Central memory CD8-positive, alpha-beta T cell (primary cell): ENCODE measurements around the gene COL26A1.

ENCODE experiments used
- ATAC-seq: fragments of 150-1000 bp; cut with Tn5 transposase; replicated peaks from 2 replicates; pipeline ENCODE4 v1.10.0; 2022; ENCODE audit warnings: mild to moderate bottlenecking, moderate FRiP score, moderate number of reproducible peaks; ENCODE audit not compliant: poor library complexity, severe bottlenecking; ENCODE audit errors: extremely low read depth
- DNase-seq, 2 donors: peaks; one replicate each; pipeline ENCODE4 v3.0.0; 2021; ENCODE audit warnings: low spot score in 2 of 2
- H3K27ac Mint-ChIP-seq: one replicate; pipeline ENCODE4 v1.8.0; 2022; ENCODE audit warnings: low read depth, mild to moderate bottlenecking, moderate library complexity, mixed read lengths
- H3K27me3 Mint-ChIP-seq: one replicate; pipeline ENCODE4 v1.8.0; 2022; ENCODE audit warnings: mixed read lengths
- H3K36me3 Mint-ChIP-seq: one replicate; pipeline ENCODE4 v1.8.0; 2022; ENCODE audit warnings: mild to moderate bottlenecking, moderate library complexity, mixed read lengths; ENCODE audit not compliant: insufficient read depth
- H3K4me1 Mint-ChIP-seq: one replicate; pipeline ENCODE4 v1.8.0; 2022; ENCODE audit warnings: mixed read lengths
- H3K4me3 Mint-ChIP-seq: one replicate; pipeline ENCODE4 v1.8.0; 2022; ENCODE audit warnings: mild to moderate bottlenecking, moderate library complexity, mixed read lengths
- H3K9me3 Mint-ChIP-seq: one replicate; pipeline ENCODE4 v1.8.0; 2022; ENCODE audit warnings: mixed read lengths

COL26A1 gene

GRCh38 chr7:101581891-101582290 is 219.2 kb downstream of the COL26A1 start:
- H3K4me1 Mint-ChIP-seq = no peaks in the 10 kb centered on the region
- no peak overlapping the region for H3K27ac Mint-ChIP-seq
- H3K27me3 Mint-ChIP-seq = peaks cover 40% of the 10 kb centered on the region
- ATAC-seq (no peak), DNase-seq (no peak)
- no peaks in the 10 kb centered on the region for H3K9me3 Mint-ChIP-seq
- no peaks in the 10 kb centered on the region for H3K36me3 Mint-ChIP-seq
- H3K4me3 Mint-ChIP-seq = no peak overlapping the region

GRCh38 chr7:101582971-101583370 is 220.3 kb downstream of the COL26A1 start:
- DNase-seq = no peak
- no peaks in the 10 kb centered on the region for H3K4me1 Mint-ChIP-seq
- no peaks in the 10 kb centered on the region for H3K36me3 Mint-ChIP-seq
- ATAC-seq = no peak
- no peaks in the 10 kb centered on the region for H3K9me3 Mint-ChIP-seq
- no peak overlapping the region for H3K4me3 Mint-ChIP-seq
- H3K27ac Mint-ChIP-seq = no peak overlapping the region
- peaks cover 37% of the 10 kb centered on the region for H3K27me3 Mint-ChIP-seq

- H3K9me3 Mint-ChIP-seq = no peaks in the 10 kb centered on the region
- no peak overlapping the region for H3K4me3 Mint-ChIP-seq
- DNase-seq (no peak), ATAC-seq (no peak)
- H3K27ac Mint-ChIP-seq = no peak overlapping the region
- no peaks in the 10 kb centered on the region for H3K36me3 Mint-ChIP-seq
- H3K4me1 Mint-ChIP-seq = no peaks in the 10 kb centered on the region
- H3K27me3 Mint-ChIP-seq = peaks cover 22% of the 10 kb centered on the region
Measured at GRCh38 chr7:101586078-101586905, 223.6 kb downstream of the COL26A1 start.

GRCh38 chr7:101586906-101587677 is 224.4 kb downstream of the COL26A1 start:
- H3K27ac Mint-ChIP-seq = no peak overlapping the region

GRCh38 chr7:101588131-101588935 is 225.7 kb downstream of the COL26A1 start:
- Mint-ChIP-seq H3K4me3 (no peak overlapping the region), H3K27me3 (peaks cover 2% of the 10 kb centered on the region), H3K27ac (no peak overlapping the region), H3K36me3 (no peaks in the 10 kb centered on the region), H3K4me1 (no peaks in the 10 kb centered on the region), H3K9me3 (no peaks in the 10 kb centered on the region)
- no peak for DNase-seq
- ATAC-seq = no peak

More at GRCh38 chr7:101586906-101587677, 224.4 kb downstream of the COL26A1 start:
- no peaks in the 10 kb centered on the region for H3K9me3 Mint-ChIP-seq
- H3K36me3 Mint-ChIP-seq = no peaks in the 10 kb centered on the region
- peaks cover 14% of the 10 kb centered on the region for H3K27me3 Mint-ChIP-seq
- DNase-seq (no peak), ATAC-seq (no peak)
- no peaks in the 10 kb centered on the region for H3K4me1 Mint-ChIP-seq
- H3K4me3 Mint-ChIP-seq = no peak overlapping the region

- Mint-ChIP-seq H3K4me3 (no peak overlapping the region), H3K9me3 (no peaks in the 10 kb centered on the region), H3K36me3 (no peaks in the 10 kb centered on the region), H3K4me1 (no peaks in the 10 kb centered on the region), H3K27me3 (no peaks in the 10 kb centered on the region), H3K27ac (no peak overlapping the region)
- ATAC-seq = no peak
- no peak for DNase-seq
Measured at GRCh38 chr7:101589052-101589451, 226.4 kb downstream of the COL26A1 start.

- Mint-ChIP-seq H3K4me1 (no peaks in the 10 kb centered on the region), H3K9me3 (no peaks in the 10 kb centered on the region), H3K27ac (no peak overlapping the region), H3K27me3 (no peaks in the 10 kb centered on the region), H3K36me3 (no peaks in the 10 kb centered on the region), H3K4me3 (no peak overlapping the region)
- ATAC-seq (no peak), DNase-seq (no peak)
Measured at GRCh38 chr7:101589976-101590662, 227.4 kb downstream of the COL26A1 start.

GRCh38 chr7:101590663-101591435 is 228.2 kb downstream of the COL26A1 start:
- no peak for DNase-seq
- no peak overlapping the region for H3K4me3 Mint-ChIP-seq
- no peak overlapping the region for H3K27ac Mint-ChIP-seq
- H3K4me1 Mint-ChIP-seq = no peaks in the 10 kb centered on the region
- no peaks in the 10 kb centered on the region for H3K27me3 Mint-ChIP-seq
- no peaks in the 10 kb centered on the region for H3K9me3 Mint-ChIP-seq
- no peak for ATAC-seq
- no peaks in the 10 kb centered on the region for H3K36me3 Mint-ChIP-seq

GRCh38 chr7:101591504-101591903 is 228.8 kb downstream of the COL26A1 start:
- DNase-seq (no peak), ATAC-seq (no peak)
- Mint-ChIP-seq H3K36me3 (no peaks in the 10 kb centered on the region), H3K27me3 (no peaks in the 10 kb centered on the region), H3K27ac (no peak overlapping the region), H3K9me3 (no peaks in the 10 kb centered on the region), H3K4me3 (no peak overlapping the region), H3K4me1 (no peaks in the 10 kb centered on the region)

GRCh38 chr7:101593556-101593955 is 230.9 kb downstream of the COL26A1 start:
- DNase-seq (no peak), ATAC-seq (no peak)
- Mint-ChIP-seq H3K36me3 (no peaks in the 10 kb centered on the region), H3K4me1 (no peaks in the 10 kb centered on the region), H3K9me3 (no peaks in the 10 kb centered on the region), H3K27ac (no peak overlapping the region), H3K27me3 (no peaks in the 10 kb centered on the region), H3K4me3 (no peak overlapping the region)

- H3K27ac Mint-ChIP-seq = no peak overlapping the region
- DNase-seq (no peak), ATAC-seq (no peak)
- H3K4me3 Mint-ChIP-seq = no peak overlapping the region
- no peaks in the 10 kb centered on the region for H3K27me3 Mint-ChIP-seq
- H3K36me3 Mint-ChIP-seq = no peaks in the 10 kb centered on the region
- H3K9me3 Mint-ChIP-seq = no peaks in the 10 kb centered on the region
- H3K4me1 Mint-ChIP-seq = no peaks in the 10 kb centered on the region
Measured at GRCh38 chr7:101594790-101595189, 232.1 kb downstream of the COL26A1 start.
